H1 (cell line): ENCODE results near the gene GCLM. TPM values are rescaled to one million over a fixed set of nuclear protein-coding genes. Genes with fewer than 3 reads are reported as not detected.

Experiments used
- CTCF ChIA-PET: fragments of 300-600 bp; sonication (Branson Sonifier 250); formaldehyde crosslinking; loops from one replicate; lab custom pipeline; 2021; ENCODE audit not compliant: partially characterized antibody; lab: Charles Lee
- POLR2A ChIA-PET: fragments of 300-600 bp; sonication (Branson Sonifier 250); formaldehyde crosslinking; loops from one replicate; lab custom pipeline; 2021; ENCODE audit warnings: inconsistent platforms; ENCODE audit not compliant: partially characterized antibody; lab: Charles Lee
- DNase-seq, 2 experiments: peaks; one replicate each; pipeline versions ENCODE4 v3.0.0 to v3.0.0-alpha.2; 2010 to 2022; ENCODE audit warnings: low spot score in 2 of 2, low read depth in 1 of 2, mixed read lengths in 1 of 2
- FAIRE-seq: peaks from 2 replicates; lab custom pipeline; 2011; peaks lifted over from hg19 to GRCh38; lab: Jason Lieb, UNC
- H2AFZ ChIP-seq: 2 replicates; pipeline ENCODE4 v1.8.1; 2012; ENCODE audit warnings: low read length, inconsistent platforms
- H2AK5ac ChIP-seq: 2 replicates; pipeline ENCODE4 v1.6.1; 2013; ENCODE audit warnings: low read depth, low read length
- H2BK120ac ChIP-seq: replicated peaks from 2 replicates; pipeline ENCODE3; 2013; ENCODE audit warnings: low read depth, low read length, inconsistent platforms
- H2BK12ac ChIP-seq: 2 replicates; pipeline ENCODE4 v1.6.1; 2013; ENCODE audit warnings: low read depth, low read length
- H2BK15ac ChIP-seq: 2 replicates; pipeline ENCODE4 v1.6.1; 2013; ENCODE audit warnings: low read length
- H2BK20ac ChIP-seq: 2 replicates; pipeline ENCODE4 v1.6.1; 2013; ENCODE audit warnings: low read length
- H2BK5ac ChIP-seq: 2 replicates; pipeline ENCODE4 v1.6.1; 2013; ENCODE audit warnings: low read depth, low read length
- H3K14ac ChIP-seq: 2 replicates; pipeline ENCODE4 v1.6.1; 2013; ENCODE audit warnings: inconsistent platforms; ENCODE audit not compliant: insufficient read length
- H3K18ac ChIP-seq: 2 replicates; pipeline ENCODE4 v1.6.1; 2013; ENCODE audit warnings: low read length; ENCODE audit errors: extremely low read depth
- H3K23ac ChIP-seq: 2 replicates; pipeline ENCODE4 v1.6.1; 2013; ENCODE audit warnings: inconsistent platforms; ENCODE audit not compliant: insufficient read length
- H3K23me2 ChIP-seq: 2 replicates; pipeline ENCODE4 v1.6.1; 2013; ENCODE audit warnings: low read depth, low read length
- H3K27ac ChIP-seq: 2 replicates; pipeline ENCODE4 v1.6.1; 2011; ENCODE audit warnings: low read depth, low read length, inconsistent platforms
- H3K27me3 ChIP-seq, 4 experiments: replicated peaks in 1 of 4; 1 replicate in 1 of 4; 2 replicates in 3 of 4; pipeline versions ENCODE4 v1.6.1 to v1.8.1; 2011 to 2013; ENCODE audit warnings: low read length in 3 of 4, mild to moderate bottlenecking in 3 of 4, inconsistent platforms in 2 of 4, mixed read lengths in 2 of 4, moderate library complexity in 1 of 4; ENCODE audit not compliant: control insufficient read depth in 3 of 4, insufficient read depth in 3 of 4; ENCODE audit errors: extremely low read depth in 1 of 4
- H3K36me3 ChIP-seq, 4 experiments: 2 replicates each; pipeline versions ENCODE4 v1.6.1 to v1.8.1; 2011 to 2013; ENCODE audit warnings: mild to moderate bottlenecking in 4 of 4, low read length in 3 of 4, moderate library complexity in 2 of 4, control low read depth in 1 of 4, inconsistent platforms in 1 of 4; ENCODE audit not compliant: insufficient read depth in 4 of 4, control insufficient read depth in 2 of 4
- H3K4ac ChIP-seq: replicated peaks from 2 replicates; pipeline ENCODE3; 2013; ENCODE audit warnings: low read length, low read depth, mixed read lengths, inconsistent platforms; ENCODE audit not compliant: insufficient read length
- H3K4me1 ChIP-seq, 4 experiments: replicated peaks in 1 of 4; 1 replicate in 1 of 4; 2 replicates in 3 of 4; pipeline versions ENCODE4 v1.6.1 to v1.8.1; 2011 to 2013; ENCODE audit warnings: low read length in 3 of 4, inconsistent platforms in 2 of 4, mixed read lengths in 1 of 4; ENCODE audit not compliant: insufficient read depth in 4 of 4, control insufficient read depth in 3 of 4
- H3K4me2 ChIP-seq, 2 experiments: 2 replicates each; pipeline versions ENCODE4 v1.6.1 to v1.8.1; 2011 to 2013; ENCODE audit warnings: low read depth in 2 of 2, low read length in 2 of 2, control low read depth in 1 of 2, inconsistent platforms in 1 of 2, mild to moderate bottlenecking in 1 of 2; ENCODE audit not compliant: insufficient read depth in 1 of 2
- H3K4me3 ChIP-seq, 4 experiments: fragments of 200-600, 300-600 bp in 1 of 4; sonication (generic), shearing (Covaris generic), sonication (Bioruptor Twin) in 1 of 4; 2 replicates each; pipeline versions ENCODE4 v1.5.1 to v1.8.1; 2011 to 2016; ENCODE audit warnings: low read length in 4 of 4, low read depth in 3 of 4, control low read depth in 2 of 4, inconsistent platforms in 2 of 4, mild to moderate bottlenecking in 2 of 4, mixed read lengths in 1 of 4, moderate library complexity in 1 of 4; ENCODE audit not compliant: insufficient read depth in 2 of 4; ENCODE audit errors: extremely low read depth in 1 of 4
- H3K56ac ChIP-seq: replicated peaks from 2 replicates; pipeline ENCODE3; 2013; ENCODE audit warnings: low read depth, mild to moderate bottlenecking, mixed read lengths, low read length, inconsistent platforms; ENCODE audit not compliant: insufficient read length
- H3K79me1 ChIP-seq: 2 replicates; pipeline ENCODE4 v1.6.1; 2013; ENCODE audit warnings: low read depth, low read length, control low read depth
- H3K79me2 ChIP-seq, 2 experiments: 2 replicates each; pipeline versions ENCODE4 v1.6.1 to v1.8.1; 2012 to 2013; ENCODE audit warnings: low read length in 2 of 2, mild to moderate bottlenecking in 2 of 2, inconsistent platforms in 1 of 2; ENCODE audit not compliant: insufficient read depth in 2 of 2, control insufficient read depth in 1 of 2
- H3K9ac ChIP-seq, 4 experiments: replicated peaks in 1 of 4; 1 replicate in 1 of 4; 2 replicates in 3 of 4; pipeline versions ENCODE4 v1.6.1 to v1.8.1; 2011 to 2013; ENCODE audit warnings: low read depth in 3 of 4, low read length in 3 of 4, control low read depth in 2 of 4, mild to moderate bottlenecking in 2 of 4, moderate library complexity in 2 of 4, inconsistent platforms in 1 of 4; ENCODE audit errors: extremely low read depth in 1 of 4
- H3K9me3 ChIP-seq, 2 experiments: 2 replicates each; pipeline versions ENCODE4 v1.6.1 to v1.8.1; 2012 to 2013; ENCODE audit warnings: mild to moderate bottlenecking in 2 of 2, moderate library complexity in 2 of 2, control low read depth in 1 of 2, inconsistent platforms in 1 of 2, low read depth in 1 of 2, low read length in 1 of 2, mixed read lengths in 1 of 2; ENCODE audit not compliant: insufficient read depth in 2 of 2
- H4K20me1 ChIP-seq, 2 experiments: replicated peaks in 1 of 2; 2 replicates each; pipeline versions ENCODE3 to v1.8.1; 2011 to 2013; ENCODE audit warnings: inconsistent platforms in 2 of 2, low read length in 2 of 2, mild to moderate bottlenecking in 1 of 2; ENCODE audit not compliant: insufficient read depth in 2 of 2, control insufficient read depth in 1 of 2
- H4K5ac ChIP-seq: 2 replicates; pipeline ENCODE4 v1.6.1; 2013; ENCODE audit warnings: low read length, low read depth, mixed read lengths, inconsistent platforms; ENCODE audit not compliant: insufficient read length
- H4K8ac ChIP-seq: 2 replicates; pipeline ENCODE4 v1.8.0; 2013; ENCODE audit warnings: mild to moderate bottlenecking, moderate library complexity, low read length, inconsistent platforms; ENCODE audit not compliant: insufficient read depth; ENCODE audit errors: extremely low read depth
- H4K91ac ChIP-seq: replicated peaks from 2 replicates; pipeline ENCODE3; 2013; ENCODE audit warnings: low read length, mixed read lengths, inconsistent platforms; ENCODE audit not compliant: insufficient read length
- CREB1 ChIP-seq: IDR thresholded peaks from 2 replicates; pipeline ENCODE4 v1.6.1; 2012; ENCODE audit warnings: inconsistent platforms
- CTBP2 ChIP-seq: IDR thresholded peaks from 2 replicates; pipeline ENCODE4 v1.7.0; 2011; ENCODE audit warnings: borderline replicate concordance, mild to moderate bottlenecking, moderate library complexity, mixed read lengths, low read length; ENCODE audit not compliant: insufficient read depth, insufficient read length
- EGR1 ChIP-seq: IDR thresholded peaks from 2 replicates; pipeline ENCODE4 v1.6.1; 2011; ENCODE audit warnings: low read depth, low read length, borderline replicate concordance
- EP300 ChIP-seq, 2 experiments: IDR thresholded peaks; 1 replicate in 1 of 2; 2 replicates in 1 of 2; pipeline ENCODE4 v1.6.1; 2011 to 2012; ENCODE audit warnings: low read depth in 2 of 2, low read length in 2 of 2, mild to moderate bottlenecking in 2 of 2, borderline replicate concordance in 1 of 2, inconsistent platforms in 1 of 2, moderate library complexity in 1 of 2
- GABPA ChIP-seq: IDR thresholded peaks from 2 replicates; pipeline ENCODE4 v1.6.1; 2011; ENCODE audit warnings: mild to moderate bottlenecking, low read length, moderate library complexity, borderline replicate concordance; ENCODE audit not compliant: insufficient read depth
- NRF1 ChIP-seq: IDR thresholded peaks from 2 replicates; pipeline ENCODE4 v1.6.1; 2011; ENCODE audit warnings: mild to moderate bottlenecking, low read depth, low read length, improper control_type of control experiment
- RFX5 ChIP-seq: IDR thresholded peaks from 2 replicates; pipeline ENCODE4 v1.6.1; 2011; ENCODE audit warnings: low read depth, low read length, improper control_type of control experiment, borderline replicate concordance
- RXRA ChIP-seq: IDR thresholded peaks from 2 replicates; pipeline ENCODE4 v1.6.1; 2011; ENCODE audit warnings: low read depth, mild to moderate bottlenecking, low read length, moderate library complexity; ENCODE audit not compliant: insufficient read depth
- SIN3A ChIP-seq, 2 experiments: IDR thresholded peaks in 1 of 2; conservative IDR thresholded peaks in 1 of 2; 2 replicates each; pipeline ENCODE4 v1.6.1; 2011 to 2012; ENCODE audit warnings: low read length in 2 of 2, improper control_type of control experiment in 1 of 2, low read depth in 1 of 2, mild to moderate bottlenecking in 1 of 2
- SIRT6 ChIP-seq: IDR thresholded peaks from one replicate; pipeline ENCODE4 v1.7.1; 2012; ENCODE audit warnings: low read length, inconsistent platforms
- SIX5 ChIP-seq: IDR thresholded peaks from 2 replicates; pipeline ENCODE4 v1.6.1; 2011; ENCODE audit warnings: mild to moderate bottlenecking, low read depth, low read length
- WGBS, 2 experiments: shearing (Covaris generic) in 1 of 2; methylation state at CpG; one replicate each; pipeline versions ENCODE4 v1.1.6 to v1.1.7; 2013 to 2015; ENCODE audit warnings: low lambda C conversion rate in 2 of 2, mixed read lengths in 2 of 2, inconsistent platforms in 1 of 2, low coverage in 1 of 2, missing lambda C conversion rate in 1 of 2; ENCODE audit not compliant: insufficient replicate concordance in 2 of 2, insufficient coverage in 1 of 2, insufficient read length in 1 of 2; ENCODE audit errors: extremely low coverage in 1 of 2, missing lambda C conversion rate in 1 of 2; 5-methylcytosine and 5-hydroxymethylcytosine counted together
- polyA plus RNA-seq, 7 experiments: library from polyadenylated mRNA; depleted of rRNA in 3 of 7; stranded (reverse) in 5 of 7; unstranded in 2 of 7; fragments of >200 nt in 5 of 7; fragments of 200-250 nt in 2 of 7; gene quantifications; 1 replicate in 5 of 7; 2 replicates in 1 of 7; 4 replicates in 1 of 7; pipeline versions ENCODE4 v1.2.1 to v1.2.3, GENCODE V29; 2011 to 2013; ENCODE audit warnings: missing spikeins in 2 of 7, mixed read lengths in 2 of 7
- total RNA-seq: library from RNA; stranded (reverse); fragmentation: NEBNext Ultra II Directional; extraction: Animal tissue kit (Norgen Biotek cat#: 25700); gene quantifications from 2 replicates; pipeline ENCODE4 v1.2.1, GENCODE V29; 2021
- TF ChIP-seq, protein P1 (sequence below), 3 experiments: IDR thresholded peaks; 1 replicate in 2 of 3; 2 replicates in 1 of 3; pipeline versions ENCODE4 v1.5.1 to v1.6.1; 2011; ENCODE audit warnings: low read length in 3 of 3, mild to moderate bottlenecking in 3 of 3, inconsistent platforms in 2 of 3, low read depth in 1 of 3, moderate library complexity in 1 of 3; ENCODE audit not compliant: insufficient read depth in 1 of 3; ENCODE audit errors: control extremely low read depth in 1 of 3

GCLM gene
- total and polyA plus RNA-seq, 2 of the 8 experiments (the other 6 are each of a cell fraction or from before 2014, with no cell fraction given) = 3.1 to 12.8 TPM

DNA sequence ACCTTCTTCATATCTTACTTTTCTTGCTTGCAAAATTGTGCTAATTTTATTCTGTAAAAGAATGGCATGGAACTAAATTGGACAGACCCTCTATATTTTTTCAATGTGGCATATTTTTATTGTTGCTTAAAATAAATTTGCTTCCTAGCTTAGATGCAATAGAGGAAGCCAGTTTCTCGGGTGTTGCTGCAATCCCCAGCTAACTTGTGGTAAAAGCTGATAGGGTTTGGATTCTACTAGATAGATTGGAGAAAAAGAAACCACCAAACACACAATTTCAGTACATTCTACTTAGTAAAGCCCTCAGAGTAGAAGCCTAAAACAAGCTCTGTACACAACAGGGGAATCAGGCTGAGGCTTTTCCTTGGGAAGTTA is 49.5 kb upstream of the GCLM start:
- Histone ChIP-seq H3K18ac (no peak overlapping the region), H2BK120ac (no peak overlapping the region), H2BK12ac (no peak overlapping the region), H3K23me2 (peaks cover 1% of the 10 kb centered on the region; the same call in 1 of the 2 replicates), H3K36me3 (no peaks in the 10 kb centered on the region), H3K79me2 (no peaks in the 10 kb centered on the region), H3K56ac (no peak overlapping the region), H4K91ac (no peak overlapping the region), H4K5ac (no peak overlapping the region), H2BK20ac (no peak overlapping the region), H3K79me1 (no peaks in the 10 kb centered on the region), H3K4me3 (no peak overlapping the region), H3K9ac (no peak overlapping the region), H4K20me1 (no peaks in the 10 kb centered on the region), H4K8ac (no peak overlapping the region), H3K27me3 (no peaks in the 10 kb centered on the region), H3K4me2 (no peak overlapping the region), H3K14ac (no peak overlapping the region), H3K23ac (no peak overlapping the region), H3K4me1 (no peaks in the 10 kb centered on the region), H2BK5ac (no peak overlapping the region), H3K4ac (no peak overlapping the region), H3K27ac (no peak overlapping the region), H2AK5ac (no peak overlapping the region), H2BK15ac (no peak overlapping the region), H3K9me3 (peaks cover 0 to 6% of the 10 kb centered on the region in 2 experiments; a peak in 2 of 4 replicates), H2AFZ (no peak overlapping the region)
- FAIRE-seq (no peak), DNase-seq (no peak)
- WGBS, 2 experiments = 90% methylated on average over 1 of the region's 1 CpG; no CpG with 5 or more reads in 1 of the 2 experiments
- ChIA-PET CTCF (interaction anchor here (0.6 to 1.4 kb wide), 5 partner anchors 22 to 1090 kb away, joined by 3 to 7 read pairs (median 3); no protein-coding TSS in a partner anchor), POLR2A (no interaction called here)
- no peak for TF ChIP-seq CTBP2
- no peak for TF ChIP-seq SIX5
- no peak for TF ChIP-seq RXRA
- TF ChIP-seq, protein P1, sequence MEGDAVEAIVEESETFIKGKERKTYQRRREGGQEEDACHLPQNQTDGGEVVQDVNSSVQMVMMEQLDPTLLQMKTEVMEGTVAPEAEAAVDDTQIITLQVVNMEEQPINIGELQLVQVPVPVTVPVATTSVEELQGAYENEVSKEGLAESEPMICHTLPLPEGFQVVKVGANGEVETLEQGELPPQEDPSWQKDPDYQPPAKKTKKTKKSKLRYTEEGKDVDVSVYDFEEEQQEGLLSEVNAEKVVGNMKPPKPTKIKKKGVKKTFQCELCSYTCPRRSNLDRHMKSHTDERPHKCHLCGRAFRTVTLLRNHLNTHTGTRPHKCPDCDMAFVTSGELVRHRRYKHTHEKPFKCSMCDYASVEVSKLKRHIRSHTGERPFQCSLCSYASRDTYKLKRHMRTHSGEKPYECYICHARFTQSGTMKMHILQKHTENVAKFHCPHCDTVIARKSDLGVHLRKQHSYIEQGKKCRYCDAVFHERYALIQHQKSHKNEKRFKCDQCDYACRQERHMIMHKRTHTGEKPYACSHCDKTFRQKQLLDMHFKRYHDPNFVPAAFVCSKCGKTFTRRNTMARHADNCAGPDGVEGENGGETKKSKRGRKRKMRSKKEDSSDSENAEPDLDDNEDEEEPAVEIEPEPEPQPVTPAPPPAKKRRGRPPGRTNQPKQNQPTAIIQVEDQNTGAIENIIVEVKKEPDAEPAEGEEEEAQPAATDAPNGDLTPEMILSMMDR (IDR thresholded peaks at IDR 0.05; ENCODE audit: control extremely low read depth in 1 of 3, insufficient read depth in 1 of 3, low read depth in 1 of 3, low read length in 3 of 3) = no peak
- TF ChIP-seq GABPA = no peak
- no peak for TF ChIP-seq CREB1
- no peak for TF ChIP-seq SIN3A (conservative IDR thresholded peaks at IDR 0.05 in 1 of 2, IDR thresholded peaks at IDR 0.05 in 1 of 2; ENCODE audit: low read depth in 1 of 2, low read length in 2 of 2)
- TF ChIP-seq EP300 (IDR thresholded peaks at IDR 0.05; ENCODE audit: borderline replicate concordance in 1 of 2, low read depth in 2 of 2, low read length in 2 of 2) = no peak
- TF ChIP-seq EGR1 = no peak
- no peak for TF ChIP-seq RFX5
- no peak for TF ChIP-seq SIRT6
- no peak for TF ChIP-seq NRF1
